Thymus (tissue), 11 donors: ENCODE measurements around the gene YKT6. TPM values are rescaled to one million over a fixed set of nuclear protein-coding genes. Genes with fewer than 3 reads are reported as not detected.

Experiments used
- DNase-seq, 9 donors: peaks; one replicate each; pipeline ENCODE4 v3.0.0-alpha.2; 2013; ENCODE audit warnings: low spot score in 9 of 9, low read depth in 6 of 9, missing footprints in 1 of 9
- H3K27ac ChIP-seq, 2 donors: one replicate each; pipeline ENCODE4 v1.5.1; 2013; ENCODE audit warnings: control low read depth in 1 of 2, low read depth in 1 of 2, low read length in 1 of 2, mild to moderate bottlenecking in 1 of 2, moderate library complexity in 1 of 2
- H3K27me3 ChIP-seq, 2 donors: one replicate each; pipeline ENCODE4 v1.5.1; 2013; ENCODE audit warnings: low read length in 1 of 2; ENCODE audit not compliant: control insufficient read depth in 2 of 2, insufficient read depth in 1 of 2
- H3K36me3 ChIP-seq, 2 donors: one replicate each; pipeline ENCODE4 v1.5.1; 2013; ENCODE audit warnings: low read length in 1 of 2, mild to moderate bottlenecking in 1 of 2, moderate library complexity in 1 of 2; ENCODE audit not compliant: control insufficient read depth in 2 of 2, insufficient read depth in 2 of 2
- H3K4me1 ChIP-seq, 2 donors: one replicate each; pipeline ENCODE4 v1.5.1; 2013; ENCODE audit warnings: low read length in 2 of 2; ENCODE audit not compliant: control insufficient read depth in 2 of 2, insufficient read depth in 2 of 2
- H3K4me3 ChIP-seq, 2 donors: one replicate each; pipeline ENCODE4 v1.5.1; 2013; ENCODE audit warnings: low read length in 2 of 2, control low read depth in 1 of 2, mild to moderate bottlenecking in 1 of 2
- H3K9me3 ChIP-seq, 2 donors: one replicate each; pipeline ENCODE4 v1.5.1; 2013; ENCODE audit warnings: low read length in 1 of 2, mild to moderate bottlenecking in 1 of 2; ENCODE audit not compliant: control insufficient read depth in 2 of 2, insufficient read depth in 1 of 2
- WGBS: extraction: QIAGEN DNeasy Blood & Tissue Kit; methylation state at CpG from one replicate; pipeline ENCODE4 v1.1.7; 2013; 5-methylcytosine and 5-hydroxymethylcytosine counted together
- polyA plus RNA-seq: library from polyadenylated mRNA; stranded (reverse); fragments of 200-250 nt; gene quantifications from one replicate; pipeline ENCODE4 v1.2.3, GENCODE V29; 2013
- total RNA-seq: library from RNA; stranded (reverse); fragments of 120-200 nt; gene quantifications from one replicate; pipeline ENCODE4 v1.2.4, GENCODE V29; 2013
- donor health status: healthy.

Gene YKT6
- total and polyA plus RNA-seq, 2 donors: 38.9 to 44.0 TPM

GRCh38 chr7:44231088-44231487, 30.3 kb downstream of the YKT6 start:
- Histone ChIP-seq H3K27ac (no peak overlapping the region), H3K9me3 (no peaks in the 10 kb centered on the region), H3K27me3 (peaks cover 0 to 6% of the 10 kb centered on the region in 2 donors), H3K4me1 (no peaks in the 10 kb centered on the region), H3K36me3 (no peaks in the 10 kb centered on the region), H3K4me3 (no peak overlapping the region)
- no peak for DNase-seq
- 94% methylated on average over 12 of the region's 12 CpGs for WGBS

- Histone ChIP-seq H3K9me3 (no peaks in the 10 kb centered on the region), H3K27ac (no peak overlapping the region), H3K36me3 (no peaks in the 10 kb centered on the region), H3K27me3 (peaks cover 0 to 6% of the 10 kb centered on the region in 2 donors), H3K4me3 (no peak overlapping the region), H3K4me1 (no peaks in the 10 kb centered on the region)
- DNase-seq: no peak
- WGBS: 91% methylated on average over 13 of the region's 13 CpGs
These were observed 31.6 kb downstream of the YKT6 start for GRCh38 chr7:44232396-44232795.

DNA sequence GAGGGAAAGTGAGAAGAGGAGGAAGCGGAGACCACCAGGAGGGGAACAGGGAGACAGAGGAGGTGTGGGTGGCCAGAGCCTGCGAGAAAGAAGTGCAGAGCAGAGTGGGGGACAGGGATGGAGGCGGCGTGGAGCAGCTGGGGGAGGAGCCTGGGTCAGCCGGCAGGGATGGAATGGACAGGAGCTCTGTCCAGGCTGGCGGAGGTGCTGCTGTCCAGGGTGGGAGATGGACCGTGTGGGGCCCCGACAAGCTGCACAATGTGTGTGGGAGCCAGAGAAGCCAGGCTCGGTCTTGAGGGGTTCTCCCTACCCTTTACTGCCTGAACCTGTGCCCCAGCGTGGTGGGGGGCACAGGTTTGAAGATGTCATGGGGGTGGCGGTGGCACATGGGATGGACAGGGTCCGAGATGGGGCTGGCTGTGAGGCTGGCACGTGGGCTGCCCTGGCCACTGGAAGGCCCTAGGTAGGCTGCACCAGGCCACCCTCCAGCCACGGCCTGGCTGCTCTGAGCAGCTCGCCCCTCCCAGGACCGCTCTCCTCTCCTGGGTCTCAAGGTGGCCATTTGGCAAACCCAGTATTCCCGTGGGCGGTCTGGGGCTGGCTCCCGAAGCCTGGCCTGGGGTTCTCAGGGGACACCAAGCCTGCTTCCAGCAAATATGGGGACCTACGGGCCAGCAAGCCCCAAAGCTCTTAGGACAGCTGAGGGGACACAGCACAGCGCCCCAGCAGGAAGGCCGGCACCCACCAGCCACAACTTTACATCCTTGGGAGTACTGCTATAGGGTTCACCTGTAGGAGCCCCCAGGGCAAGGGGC, 32.3 kb downstream of the YKT6 start:
- Histone ChIP-seq H3K27ac (no peak overlapping the region), H3K27me3 (peaks cover 0 to 6% of the 10 kb centered on the region in 2 donors), H3K36me3 (no peaks in the 10 kb centered on the region), H3K4me3 (no peak overlapping the region), H3K4me1 (no peaks in the 10 kb centered on the region), H3K9me3 (no peaks in the 10 kb centered on the region)
- 94% methylated on average over 22 of the region's 22 CpGs for WGBS
- no peak for DNase-seq

- Histone ChIP-seq H3K4me1 (no peaks in the 10 kb centered on the region), H3K4me3 (no peak overlapping the region), H3K27ac (no peak overlapping the region), H3K9me3 (no peaks in the 10 kb centered on the region), H3K27me3 (peaks cover 0 to 6% of the 10 kb centered on the region in 2 donors), H3K36me3 (no peaks in the 10 kb centered on the region)
- 93% methylated on average over 8 of the region's 8 CpGs for WGBS
- DNase-seq: no peak
These were observed 34.3 kb downstream of the YKT6 start for GRCh38 chr7:44235066-44235465.

DNA sequence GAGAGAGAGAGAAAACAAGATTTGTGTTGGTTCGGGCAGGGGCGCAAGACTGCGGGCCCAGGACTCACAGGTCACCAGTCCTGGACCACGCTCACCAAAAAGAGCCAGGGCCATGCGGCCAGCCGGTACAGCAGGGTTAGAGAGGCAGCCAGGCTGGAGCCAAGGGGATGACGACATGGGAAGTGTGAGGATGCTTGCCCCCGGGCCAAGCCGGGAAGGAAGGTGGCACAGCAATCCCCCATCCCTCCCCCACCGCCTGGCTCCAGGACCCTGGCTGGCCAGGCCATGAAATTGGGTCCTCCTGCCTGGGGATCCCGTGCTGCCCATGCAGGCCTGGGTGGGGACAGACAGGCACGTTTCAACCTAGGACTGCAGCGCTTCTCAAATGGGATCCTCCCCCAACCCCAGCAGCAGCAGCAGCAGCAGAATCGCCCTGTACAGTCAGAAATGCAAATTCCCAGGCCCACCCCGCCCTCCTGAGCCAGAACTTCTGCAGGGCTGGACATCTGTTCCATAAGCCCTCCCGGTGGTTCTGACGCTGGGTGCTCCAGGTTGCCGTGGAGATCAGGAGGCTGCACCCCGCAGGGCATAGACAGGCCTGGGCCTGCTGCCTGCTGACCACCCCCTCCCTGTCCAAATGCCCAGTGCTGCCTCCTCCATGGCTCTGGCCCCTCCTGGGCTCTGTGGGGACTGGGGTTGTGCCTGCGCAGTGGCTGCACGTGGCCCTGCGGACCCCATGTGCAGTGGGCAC, 35.0 kb downstream of the YKT6 start:
- Histone ChIP-seq H3K36me3 (no peaks in the 10 kb centered on the region), H3K27me3 (peaks cover 0 to 6% of the 10 kb centered on the region in 2 donors), H3K4me3 (no peak overlapping the region), H3K27ac (no peak overlapping the region), H3K4me1 (no peaks in the 10 kb centered on the region), H3K9me3 (no peaks in the 10 kb centered on the region)
- WGBS: 87% methylated on average over 22 of the region's 22 CpGs
- DNase-seq: no peak

DNA sequence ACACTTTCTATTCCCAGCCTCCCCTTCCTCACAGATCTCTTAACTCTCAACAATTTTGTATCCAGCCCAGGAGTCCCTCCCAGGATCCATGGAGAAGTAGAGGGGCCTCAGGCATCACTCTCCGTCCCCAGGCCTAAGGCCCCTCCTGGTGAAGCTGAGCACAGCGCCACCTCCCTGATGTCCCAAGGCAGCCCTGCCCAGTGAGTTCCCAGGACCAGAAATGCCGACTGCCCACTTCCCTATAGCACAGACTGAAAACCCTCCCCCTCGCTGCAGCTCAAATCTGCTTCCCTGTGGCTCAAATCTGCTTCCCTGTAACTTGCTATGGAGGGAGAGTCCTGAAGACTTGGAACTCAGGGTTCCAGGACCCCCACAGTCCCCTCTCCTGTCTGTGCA, 35.6 kb downstream of the YKT6 start:
- H3K4me1 ChIP-seq: peaks cover 0 to 3% of the 10 kb centered on the region in 2 donors
- 90% methylated on average over 4 of the region's 4 CpGs for whole genome bisulfite sequencing
- no peak overlapping the region for H3K4me3 ChIP-seq
- no peaks in the 10 kb centered on the region for H3K9me3 ChIP-seq
- no peak overlapping the region for H3K27ac ChIP-seq
- peaks cover 0 to 6% of the 10 kb centered on the region in 2 donors for H3K27me3 ChIP-seq
- DNase-seq: no peak
- H3K36me3 ChIP-seq: no peaks in the 10 kb centered on the region

GRCh38 chr7:44237696-44238095, 36.9 kb downstream of the YKT6 start:
- peaks cover 0 to 3% of the 10 kb centered on the region in 2 donors for H3K4me1 ChIP-seq
- 93% methylated on average over 10 of the region's 10 CpGs for WGBS
- H3K27ac ChIP-seq: no peak overlapping the region
- H3K4me3 ChIP-seq: no peak overlapping the region
- peaks cover 0 to 10% of the 10 kb centered on the region in 2 donors for H3K27me3 ChIP-seq
- no peaks in the 10 kb centered on the region for H3K36me3 ChIP-seq
- DNase-seq: no peak
- no peaks in the 10 kb centered on the region for H3K9me3 ChIP-seq

DNA sequence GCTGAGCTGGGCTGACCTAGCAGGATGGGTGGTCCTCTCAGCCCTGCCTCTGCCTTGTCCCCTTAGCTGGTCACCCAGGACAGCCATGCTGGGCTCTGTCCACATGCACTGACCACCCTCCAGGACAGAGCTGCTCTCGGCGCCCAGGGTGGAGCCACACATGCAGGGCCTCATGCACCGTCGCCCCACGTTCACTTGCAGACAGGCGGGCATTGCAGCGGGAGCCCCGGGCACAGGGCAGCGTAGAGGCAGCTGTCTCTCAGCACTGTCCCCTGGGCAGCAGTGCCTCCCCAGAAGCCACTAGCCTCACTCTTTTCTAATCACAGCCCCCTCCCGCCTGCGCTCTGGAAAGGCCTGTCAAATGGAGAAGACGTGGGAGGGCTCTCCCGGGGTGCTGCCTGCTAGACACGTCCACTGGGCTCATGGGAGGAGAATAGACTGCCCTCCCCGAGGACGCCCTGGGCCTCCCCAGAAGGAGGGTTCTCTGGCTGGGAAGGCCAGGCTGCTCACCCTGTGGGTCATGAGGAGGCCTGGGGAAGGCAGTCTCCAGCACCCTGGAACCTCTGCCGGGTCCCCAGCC, 37.4 kb downstream of the YKT6 start:
- Histone ChIP-seq H3K27me3 (peaks cover 0 to 10% of the 10 kb centered on the region in 2 donors), H3K36me3 (no peaks in the 10 kb centered on the region), H3K4me3 (no peak overlapping the region), H3K27ac (no peak overlapping the region), H3K9me3 (no peaks in the 10 kb centered on the region), H3K4me1 (peaks cover 0 to 3% of the 10 kb centered on the region in 2 donors)
- WGBS: 92% methylated on average over 17 of the region's 17 CpGs
- DNase-seq: no peak

GRCh38 chr7:44239361-44239760, 38.6 kb downstream of the YKT6 start:
- H3K4me1 ChIP-seq: peaks cover 0 to 3% of the 10 kb centered on the region in 2 donors
- H3K9me3 ChIP-seq: no peaks in the 10 kb centered on the region
- H3K4me3 ChIP-seq: no peak overlapping the region
- peaks cover 0 to 10% of the 10 kb centered on the region in 2 donors for H3K27me3 ChIP-seq
- no peak overlapping the region for H3K27ac ChIP-seq
- DNase-seq: no peak
- 93% methylated on average over 24 of the region's 24 CpGs for WGBS
- H3K36me3 ChIP-seq: no peaks in the 10 kb centered on the region
